Breast epithelium (tissue), 3 donors: Measurements from ENCODE around the gene IGSF21.

Source experiments
- CTCF ChIP-seq, 3 donors: fragments of 450-650 bp; IDR thresholded peaks; one replicate each; pipeline ENCODE4 v1.5.1; 2016 to 2017; ENCODE audit warnings: antibody characterized with exemption in 3 of 3, mild to moderate bottlenecking in 3 of 3, moderate library complexity in 3 of 3
- POLR2A ChIP-seq: fragments of 450-650 bp; IDR thresholded peaks from one replicate; pipeline ENCODE4 v1.6.1; 2016; ENCODE audit warnings: antibody characterized with exemption, mild to moderate bottlenecking, moderate library complexity
- POLR2AphosphoS5 ChIP-seq, 3 donors: sonication (generic); formaldehyde crosslinking; IDR thresholded peaks; one replicate each; pipeline ENCODE4 v1.6.1; 2017; ENCODE audit warnings: antibody characterized with exemption in 3 of 3

GRCh38 chr1:18100060-18100459, 7.5 kb upstream of the IGSF21 start:
- TF ChIP-seq POLR2A, result no peak
- no peak for TF ChIP-seq CTCF (IDR thresholded peaks at IDR 0.05)
- TF ChIP-seq POLR2AphosphoS5 (IDR thresholded peaks at IDR 0.05), result no peak
